Measurements from ENCODE around the gene FADS1. TPM values are rescaled to one million over a fixed set of nuclear protein-coding genes. Genes with fewer than 3 reads are reported as not detected.

FADS1 gene
- total RNA-seq, 4 donors from 2014 or later, result 25.4 to 209 (median 62.5) TPM

GRCh38 chr11:61750631-61751273 lies 66.1 kb downstream of the FADS1 start:
- intact Hi-C loops (cut with DNase I; ENCODE audit: low total_unique reads), result loop anchor here (2.0 kb wide), 1 partner anchor 356 kb away; no protein-coding TSS in a partner anchor
- DNase-seq, result no peak
- ATAC-seq, result no peak
- Histone ChIP-seq H3K27me3 (peaks cover 5 to 11% (median 9%) of the 10 kb centered on the region in 3 donors), H3K9me3 (no peaks in the 10 kb centered on the region), H3K36me3 (no peaks in the 10 kb centered on the region), H3K4me1 (no peaks in the 10 kb centered on the region), H3K4me3 (no peak overlapping the region), H3K27ac (no peak overlapping the region)
- in situ Hi-C loops (cut with MboI; ENCODE audit: low sequenced_read_pairs in 4 of 4), result no loop called here
- no peak for TF ChIP-seq CTCF (IDR thresholded peaks at IDR 0.05 in 4 of 5, conservative IDR thresholded peaks at IDR 0.05 in 1 of 5)
- TF ChIP-seq POLR2A (IDR thresholded peaks at IDR 0.05), result no peak

MicroRNA genes within 50 kb of the gene (microRNA counts, 767-probe panel; counts per million panel counts)
- microRNA hsa-miR-1908, result 356 to 448 counts per million in 2 donors
- 356 to 448 counts per million in 2 donors for microRNA hsa-miR-611

Other genes starting within 250 kb of the FADS1 start
- 1 to 10 TPM in 2 of 4 donors, under 1 TPM in 2; 0.68 to 4.9 (median 1.4) TPM for gene SYT7, start 235.9 kb downstream of the FADS1 start, total RNA-seq
- gene DAGLA, start 136.6 kb downstream of the FADS1 start, total RNA-seq, result 1 to 10 TPM in 3 of 4 donors, under 1 TPM in 1; 0.58 to 5.5 (median 2.9) TPM
- gene MYRF, start 64.4 kb downstream of the FADS1 start, total RNA-seq, result under 1 TPM in 1 of 4 donors, not detected in 3; 0.07 TPM
- 10 to 100 TPM; 36.5 to 51.8 (median 47.2) TPM for gene TMEM258, start 24.4 kb downstream of the FADS1 start, total RNA-seq
- gene FEN1, start 24.1 kb downstream of the FADS1 start, total RNA-seq, result 10 to 100 TPM in 2 of 4 donors, 1 to 10 TPM in 2; 7.4 to 15.7 (median 9.5) TPM
- gene FADS2, start 11.3 kb upstream of the FADS1 start, total RNA-seq, result 1 to 10 TPM; 1.5 to 6.4 (median 4.0) TPM
- gene FADS3, start 74.5 kb upstream of the FADS1 start, total RNA-seq, result 100 to 1,000 TPM in 2 of 4 donors, 10 to 100 TPM in 2; 40.7 to 196 (median 89.0) TPM
- 1 to 10 TPM; 3.9 to 5.4 (median 4.9) TPM for gene RAB3IL1, start 100.6 kb upstream of the FADS1 start, total RNA-seq
- 1 to 10 TPM in 1 of 4 donors, under 1 TPM in 2, not detected in 1; 0.93 to 1.7 (median 0.94) TPM for gene BEST1, start 133.3 kb upstream of the FADS1 start, total RNA-seq
- 1,000 to 10,000 TPM; 1,340 to 3,366 (median 1,705) TPM for gene FTH1, start 150.6 kb upstream of the FADS1 start, total RNA-seq

All from gastrocnemius medialis (tissue), 4 donors.